Right lobe of liver (tissue), 4 donors: ENCODE measurements around the gene ARL4D.

ENCODE experiments used
- CTCF ChIP-seq, 4 donors: fragments of 200-600 bp in 3 of 4; fragments of 450-650 bp in 1 of 4; IDR thresholded peaks; one replicate each; pipeline versions ENCODE4 v1.5.1 to v1.8.0; 2016 to 2022; ENCODE audit warnings: antibody characterized with exemption in 4 of 4, mild to moderate bottlenecking in 2 of 4
- POLR2A ChIP-seq: fragments of 450-650 bp; IDR thresholded peaks from one replicate; pipeline ENCODE4 v1.6.1; 2017; ENCODE audit warnings: antibody characterized with exemption, mild to moderate bottlenecking
- donor health status: DM: no; HTN: no; CAD: no.
- donor health status: DM: no; HTN: no; CAD: no.
- donor health status: DM: no; HTN: yes; CAD: no.

- TF ChIP-seq CTCF (IDR thresholded peaks at IDR 0.05) (no peak), POLR2A (no peak)
Measured at GRCh38 chr17:43378766-43379165, 20.0 kb upstream of the ARL4D start.
